Kidney capillary endothelial cell (primary cell): Measurements from ENCODE around the gene TNIP3.

ENCODE experiments used
- DNase-seq: peaks from one replicate; pipeline ENCODE4 v3.0.0-alpha.2; 2018; ENCODE audit warnings: low spot score

The TNIP3 gene

DNA sequence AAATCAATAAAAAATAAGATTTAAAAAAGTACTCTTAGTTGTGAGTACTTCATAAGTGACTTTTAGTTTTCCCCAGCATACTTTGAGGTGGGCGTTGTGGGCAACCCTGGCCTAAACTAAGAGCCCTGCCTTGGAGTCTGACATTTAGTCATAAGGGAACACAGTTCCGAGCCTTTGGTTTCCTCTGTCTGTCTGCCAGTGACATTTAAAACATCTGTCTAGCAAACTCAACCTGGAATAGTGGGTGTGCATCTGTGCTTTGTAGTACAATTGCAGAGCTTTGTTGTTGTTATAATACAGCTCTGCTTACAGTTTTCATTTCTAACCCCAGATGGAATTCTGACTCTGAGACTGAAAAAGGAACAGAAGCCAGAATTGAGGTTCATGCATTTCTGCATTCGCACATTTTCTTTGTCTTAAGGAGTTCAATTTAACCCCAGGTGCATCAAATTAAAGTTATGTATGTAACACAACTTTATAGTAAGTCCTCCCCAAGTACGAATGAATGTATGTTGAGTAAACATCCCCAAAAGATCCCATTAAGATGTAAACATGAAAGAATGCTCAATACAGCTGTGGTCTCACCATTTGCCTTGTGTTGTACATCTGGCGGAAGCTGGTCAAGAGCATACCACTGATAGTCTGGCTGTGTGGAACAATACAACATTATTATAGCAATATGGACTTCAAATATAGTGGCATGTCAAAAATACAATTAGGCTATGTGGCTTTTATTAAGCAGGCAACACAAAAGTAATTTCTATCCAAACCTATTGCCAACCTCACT lies 25.9 kb downstream of the TNIP3 start:
- no peak for DNase-seq

DNA sequence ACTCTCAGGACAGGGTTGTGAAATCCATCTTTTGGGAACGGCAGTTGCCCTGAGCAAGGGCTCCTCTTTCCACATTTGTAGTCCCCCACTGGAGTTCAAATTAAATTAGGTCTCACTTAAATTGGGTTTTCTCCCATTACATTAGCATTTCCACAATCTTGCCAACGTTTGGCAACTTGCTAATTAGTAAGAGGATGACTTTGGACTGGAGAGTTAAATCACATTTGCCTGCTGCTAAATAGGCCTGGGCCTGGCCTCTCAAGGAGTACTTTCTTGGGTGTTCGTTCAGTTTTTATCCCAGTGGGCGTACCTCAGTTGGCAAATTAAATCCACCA lies 33.8 kb downstream of the TNIP3 start:
- no peak for DNase-seq

DNA sequence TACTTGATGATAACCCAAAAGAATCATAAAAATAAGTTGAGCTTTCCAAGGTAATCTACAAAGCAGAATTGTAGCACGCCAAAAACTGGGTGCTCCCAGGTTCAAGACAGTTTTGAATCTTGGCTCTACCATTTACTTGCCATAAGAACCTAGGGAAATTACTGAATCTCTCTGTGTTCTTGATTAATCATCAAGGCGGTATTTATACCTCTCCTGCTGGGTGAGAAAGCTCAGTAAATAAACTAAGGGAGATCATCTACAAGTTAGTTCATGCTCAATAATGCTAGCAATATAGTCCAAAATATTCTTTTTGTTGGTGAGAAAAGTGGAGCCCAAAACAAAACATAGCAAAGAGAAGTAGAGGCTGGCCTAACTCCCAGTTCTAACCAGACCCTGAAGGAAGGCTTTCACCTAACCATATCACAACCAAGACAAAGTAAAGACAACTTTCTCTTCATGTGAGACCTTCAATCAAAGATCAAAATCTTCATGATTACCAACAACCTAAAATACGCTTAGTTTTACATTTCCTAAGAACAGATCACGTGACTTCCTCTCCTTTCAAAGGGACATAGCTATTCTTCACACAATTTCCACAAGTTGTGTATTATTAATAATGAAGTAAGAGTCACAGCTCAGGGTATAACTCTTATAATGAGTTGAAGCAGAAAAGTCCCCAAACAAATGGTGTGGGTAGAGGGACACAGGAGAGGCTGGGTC lies 34.4 kb downstream of the TNIP3 start:
- DNase-seq = no peak

DNA sequence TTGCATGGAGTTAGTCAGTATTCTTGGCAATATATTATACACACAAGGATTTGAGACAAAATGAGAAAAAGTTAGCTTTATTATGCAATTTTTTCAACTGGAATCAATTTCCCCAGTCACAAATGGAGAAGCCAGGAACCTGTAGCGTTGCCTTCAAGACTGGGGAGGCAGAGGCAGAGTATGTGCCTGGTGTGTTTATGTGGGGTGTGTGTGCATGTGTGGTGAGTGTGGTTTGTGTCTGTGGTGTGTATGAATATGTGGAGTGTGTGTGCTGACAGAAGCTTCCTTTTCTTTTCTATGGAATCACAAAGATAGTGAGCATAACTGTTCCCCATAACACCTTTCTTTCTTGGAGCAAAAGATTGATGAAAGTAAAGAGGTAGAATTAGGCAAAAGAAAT lies 37.0 kb downstream of the TNIP3 start:
- no peak for DNase-seq

DNA sequence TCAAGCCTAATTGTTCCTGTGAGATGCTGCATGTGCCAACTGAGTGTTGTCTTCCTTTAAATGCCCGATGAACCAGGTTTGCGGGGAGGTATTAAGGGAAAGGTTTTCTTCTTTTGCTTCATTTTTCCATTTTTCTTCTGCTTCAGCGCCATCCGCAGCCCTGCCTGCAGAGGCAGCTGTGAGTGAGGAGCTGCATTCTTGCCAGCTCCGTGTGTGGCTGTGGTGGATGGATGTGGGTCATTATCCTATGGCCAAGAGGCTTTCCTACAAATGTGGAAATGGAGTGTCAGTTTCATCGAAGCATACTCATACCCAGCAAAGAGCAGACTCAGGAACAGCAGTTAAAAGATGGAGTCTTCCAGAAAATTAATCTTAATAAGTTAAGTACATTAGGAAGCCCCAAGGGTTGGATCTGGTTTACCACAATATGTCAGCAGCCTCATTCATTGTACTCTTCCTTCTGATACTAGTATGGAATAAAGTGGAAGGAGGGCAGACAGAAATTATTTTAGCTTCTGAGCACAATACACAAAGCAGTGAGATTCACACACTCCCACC lies 37.6 kb downstream of the TNIP3 start:
- DNase-seq = no peak

DNA sequence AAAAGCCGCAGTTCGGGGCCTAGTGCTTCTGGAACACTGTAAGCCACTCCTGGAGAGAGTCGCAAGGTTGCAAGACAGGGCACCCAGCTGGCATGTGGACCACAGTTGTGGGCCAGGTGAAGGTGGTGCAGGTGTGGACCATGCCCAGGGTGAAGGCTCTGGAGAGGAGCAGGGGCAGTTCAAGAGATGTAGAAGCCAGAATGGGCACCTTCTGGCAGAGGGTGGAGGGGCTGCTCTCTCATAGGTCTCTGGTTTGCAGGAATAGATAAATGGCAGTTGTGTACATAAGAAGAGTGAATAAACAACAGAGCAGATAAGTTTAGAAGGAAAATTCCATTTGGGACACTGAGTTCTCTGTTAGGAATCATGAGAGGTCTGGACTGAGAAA lies 38.6 kb downstream of the TNIP3 start:
- DNase-seq = no peak

DNA sequence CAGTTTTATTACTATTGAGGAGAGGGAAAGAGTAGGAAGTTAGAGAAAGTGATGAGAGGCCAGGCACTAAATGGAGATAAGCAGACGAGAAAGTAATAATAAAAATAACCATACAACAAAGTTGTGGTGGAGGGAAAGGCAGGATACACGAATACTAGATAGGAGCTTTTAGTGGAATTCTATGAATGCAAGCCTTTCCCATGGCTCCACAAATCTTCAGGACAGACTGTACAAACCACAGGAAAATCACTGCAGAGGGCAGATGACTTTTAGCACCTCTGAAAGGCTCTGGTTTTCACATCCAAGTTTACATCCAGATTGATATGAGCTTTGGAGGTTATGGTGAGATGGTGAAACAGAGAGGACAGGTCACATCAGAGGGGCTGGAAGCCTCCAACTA lies 41.5 kb downstream of the TNIP3 start:
- DNase-seq = no peak

DNA sequence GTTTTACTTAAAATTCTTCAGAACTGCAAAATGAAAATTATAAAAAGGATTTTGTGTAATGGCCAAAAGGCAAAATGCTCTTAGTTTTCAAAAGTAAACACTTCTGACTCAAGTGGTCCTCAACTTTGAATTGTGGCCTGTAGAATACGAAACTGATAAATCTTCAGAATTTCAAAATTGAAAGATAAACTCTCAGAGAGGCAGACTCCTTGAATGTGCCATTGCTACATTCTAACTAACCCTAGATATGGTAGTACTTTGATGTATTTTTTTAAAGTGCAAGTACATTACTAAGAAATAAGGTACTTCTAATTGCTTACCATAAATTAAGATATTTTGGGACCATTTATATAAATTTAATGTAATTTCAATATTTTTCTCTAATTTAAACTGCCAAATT lies 44.4 kb downstream of the TNIP3 start:
- DNase-seq = no peak

DNA sequence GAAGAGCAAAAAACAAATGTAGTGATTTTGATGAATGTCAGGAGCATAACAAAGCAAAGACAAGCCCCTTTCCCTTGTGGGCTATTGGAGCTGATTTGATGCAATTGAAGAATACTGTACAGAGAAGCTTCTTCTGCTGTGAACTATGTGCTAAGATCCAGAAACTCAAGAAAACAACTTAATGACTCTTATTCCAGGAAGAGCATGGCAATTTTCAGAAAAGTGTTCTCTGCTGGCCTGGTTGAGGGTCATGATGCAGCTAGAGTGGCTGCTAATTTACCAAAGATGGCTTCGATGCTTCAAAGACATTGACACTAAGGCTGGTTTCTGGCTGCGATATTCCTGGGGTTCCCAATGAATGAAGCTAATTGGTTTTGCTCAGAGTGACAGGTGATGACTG lies 45.8 kb downstream of the TNIP3 start:
- DNase-seq = no peak

DNA sequence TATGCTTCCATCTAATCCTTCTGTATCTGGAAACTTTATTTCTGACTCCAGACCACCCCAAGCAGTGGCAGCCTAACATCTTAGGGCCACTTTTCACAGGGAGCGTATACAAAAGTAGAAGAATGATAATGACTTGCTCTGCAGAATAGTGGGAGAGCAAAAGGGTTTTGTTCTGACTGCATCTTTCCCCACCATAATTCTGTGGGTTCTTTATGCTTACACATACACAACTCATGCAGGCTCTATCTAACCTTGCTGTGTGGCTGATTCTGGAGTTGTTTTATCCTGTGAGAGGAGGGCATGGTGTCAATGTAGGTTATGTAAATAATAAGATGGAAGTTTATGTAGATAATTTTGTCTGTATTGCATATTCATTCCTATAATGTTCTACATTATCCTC lies 49.4 kb downstream of the TNIP3 start:
- DNase-seq = no peak

DNA sequence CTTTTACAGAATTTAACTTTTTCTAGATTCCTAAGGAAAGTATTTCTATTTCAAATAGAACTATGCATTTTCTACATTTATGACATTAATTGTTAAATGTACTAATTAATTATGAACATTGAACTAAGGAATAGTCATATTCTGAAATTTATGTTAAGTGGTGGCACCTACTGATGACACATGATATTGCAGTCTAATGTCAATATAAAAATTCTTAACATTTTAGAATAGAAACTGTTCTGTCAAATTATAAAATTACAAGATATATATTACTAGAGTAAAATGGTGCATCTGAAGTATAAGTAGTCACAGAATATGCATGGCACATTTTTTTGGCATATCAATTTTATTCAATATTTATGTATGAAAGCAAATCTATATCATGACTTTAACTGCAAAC lies 51.6 kb downstream of the TNIP3 start:
- DNase-seq = peak; percentile 18

DNA sequence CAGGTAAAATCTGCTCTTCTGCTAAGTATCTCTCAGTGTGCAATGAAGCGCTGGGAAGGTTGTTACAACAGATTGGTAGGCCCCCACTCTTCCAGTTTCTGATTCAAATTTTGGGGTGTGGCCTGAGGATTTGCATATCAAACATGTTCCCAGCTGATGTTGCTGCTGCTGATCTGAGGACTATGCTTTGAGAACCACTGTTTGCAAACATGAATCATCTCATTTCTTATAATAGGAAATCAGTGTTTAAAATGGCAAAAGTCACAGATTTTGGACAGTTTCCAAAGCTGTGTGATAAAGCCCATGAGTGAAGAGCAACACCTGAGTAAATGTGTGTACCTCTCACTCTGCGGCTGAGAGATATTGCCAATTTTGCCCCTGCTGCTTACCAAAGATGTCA lies 55.6 kb downstream of the TNIP3 start:
- DNase-seq = no peak

DNA sequence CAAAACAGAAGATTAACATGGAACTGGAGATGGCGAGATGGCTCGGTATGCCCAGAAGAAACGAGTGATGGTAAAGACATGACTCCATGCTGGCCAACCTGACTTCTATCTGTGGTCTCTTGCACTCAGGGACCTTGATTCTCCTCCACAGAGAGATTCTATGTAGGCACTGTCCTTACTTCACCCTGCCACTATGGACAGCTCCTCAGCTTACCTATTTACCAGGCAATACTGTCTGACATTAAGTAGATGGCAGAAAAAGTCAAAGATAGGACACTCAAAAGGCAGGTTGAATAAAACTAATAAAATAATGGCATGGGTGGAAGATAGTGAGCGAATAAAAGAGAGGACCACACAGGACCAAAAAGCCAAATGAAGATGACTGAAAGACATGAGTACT lies 56.6 kb downstream of the TNIP3 start:
- no peak for DNase-seq

DNA sequence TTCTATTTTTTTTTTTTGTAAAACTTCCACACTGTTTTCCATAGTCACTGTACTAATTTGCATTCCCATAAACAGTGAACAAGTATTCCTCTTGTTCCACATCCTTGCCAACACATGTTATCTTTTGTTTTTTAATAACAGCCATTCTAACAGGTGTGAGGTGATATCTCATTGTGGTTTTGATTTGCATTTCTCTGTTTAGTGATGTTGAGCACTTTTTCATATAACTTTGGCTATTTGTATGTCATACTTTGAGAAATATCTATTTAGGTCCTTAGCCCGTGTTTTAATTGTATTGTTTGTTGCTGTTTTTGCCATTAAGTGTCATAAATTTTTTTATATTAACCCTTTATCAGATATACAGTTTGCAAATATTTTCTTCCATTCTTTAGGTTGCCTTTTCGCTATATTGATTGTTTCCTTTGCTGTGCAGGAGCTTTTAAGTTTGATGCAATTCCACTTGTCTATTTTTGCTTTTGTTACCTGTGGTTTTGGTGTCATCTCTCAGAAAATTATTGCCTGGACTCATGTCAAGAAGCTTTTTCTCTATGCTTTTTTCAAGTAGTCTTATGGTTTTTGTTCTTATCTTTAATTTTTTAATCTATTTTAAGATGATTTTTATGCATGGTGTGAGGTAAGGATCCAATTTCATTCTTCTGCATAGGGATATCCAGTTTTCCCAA lies 63.9 kb downstream of the TNIP3 start:
- no peak for DNase-seq

DNA sequence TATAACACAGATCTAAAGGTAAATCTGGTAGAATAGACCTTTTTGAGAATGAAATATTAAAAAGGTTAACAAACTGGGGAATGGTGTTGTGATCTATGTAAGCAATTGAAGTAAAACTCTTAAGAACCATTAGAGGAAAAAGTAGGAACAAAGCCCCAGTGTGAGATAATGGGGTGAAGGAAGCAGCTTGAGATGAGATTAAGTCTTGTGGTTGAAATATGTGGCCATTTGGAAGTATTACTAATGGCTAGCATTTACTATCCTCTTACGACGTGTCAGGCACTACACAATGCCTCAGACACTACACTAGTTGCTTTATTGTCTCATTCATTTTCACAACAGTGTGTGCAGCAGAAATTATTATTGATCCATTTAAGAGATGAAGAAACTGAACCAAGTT lies 65.9 kb downstream of the TNIP3 start:
- DNase-seq = no peak

DNA sequence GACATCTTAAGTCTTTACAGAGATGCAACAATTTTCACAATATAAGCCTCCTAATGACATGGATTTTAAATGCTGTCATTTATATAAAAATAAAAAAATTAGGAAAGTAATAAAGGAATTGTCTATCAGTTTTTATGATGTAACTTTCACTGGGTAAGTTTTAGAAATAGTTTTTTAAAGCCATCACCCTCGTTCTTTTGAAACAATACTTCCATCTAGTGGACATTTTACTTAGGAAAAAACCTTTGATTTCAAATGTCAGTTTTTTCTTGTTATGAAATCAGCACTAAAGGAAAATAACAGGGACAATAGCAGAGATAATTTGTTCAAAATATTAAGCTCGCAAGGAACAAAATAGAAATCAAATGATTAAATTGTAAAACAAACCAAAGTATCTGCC lies 67.5 kb downstream of the TNIP3 start:
- DNase-seq = peak; percentile 36

DNA sequence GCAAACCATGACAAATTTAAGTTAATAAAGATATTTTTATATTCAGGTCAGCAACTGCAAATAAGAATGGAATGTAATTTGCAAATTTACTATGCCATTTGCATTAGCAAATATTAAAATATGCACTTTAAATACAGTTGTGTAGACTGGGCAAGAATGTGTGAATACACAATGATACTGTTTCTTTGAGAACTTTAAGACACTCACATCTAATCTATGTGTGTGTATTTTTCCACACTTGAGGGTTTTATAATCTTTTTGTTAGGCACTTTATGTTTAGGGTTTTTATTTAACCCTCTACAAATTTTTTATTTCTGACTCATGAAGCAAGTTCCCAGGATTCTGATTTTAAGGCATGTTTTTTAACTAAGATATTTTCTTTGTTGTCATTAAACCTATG lies 67.9 kb downstream of the TNIP3 start:
- no peak for DNase-seq

DNA sequence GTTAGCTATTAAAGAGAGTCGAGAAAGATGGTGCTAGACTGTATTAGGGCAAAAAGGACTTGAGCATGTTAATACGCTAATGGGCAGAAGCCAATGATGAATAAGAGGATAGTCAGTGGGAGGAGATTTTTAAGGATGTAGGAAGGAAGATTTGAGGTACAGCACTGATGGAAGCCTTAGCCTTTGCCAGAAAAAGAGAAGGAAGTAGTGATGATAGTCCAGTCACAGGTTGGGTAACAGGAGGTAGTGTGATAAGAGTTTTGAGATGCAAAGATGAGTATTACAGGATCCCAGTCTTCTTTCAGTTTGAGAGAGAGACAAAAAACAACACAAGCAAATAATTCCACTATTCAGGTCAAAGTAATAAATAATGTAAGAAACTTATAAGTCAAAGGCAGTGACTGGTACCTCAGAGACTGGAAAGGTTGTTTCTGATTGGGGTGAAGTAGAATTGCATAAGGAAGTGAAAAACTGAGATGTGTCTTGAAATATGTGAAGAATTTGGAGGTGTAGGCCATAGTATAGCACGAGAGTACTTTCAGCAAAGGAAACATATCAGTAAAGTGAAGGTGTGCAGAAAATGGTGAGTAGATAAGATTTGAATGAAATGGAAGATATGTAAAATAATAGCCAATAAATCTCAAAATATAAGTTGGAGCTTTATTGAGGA lies 69.7 kb downstream of the TNIP3 start:
- no peak for DNase-seq

DNA sequence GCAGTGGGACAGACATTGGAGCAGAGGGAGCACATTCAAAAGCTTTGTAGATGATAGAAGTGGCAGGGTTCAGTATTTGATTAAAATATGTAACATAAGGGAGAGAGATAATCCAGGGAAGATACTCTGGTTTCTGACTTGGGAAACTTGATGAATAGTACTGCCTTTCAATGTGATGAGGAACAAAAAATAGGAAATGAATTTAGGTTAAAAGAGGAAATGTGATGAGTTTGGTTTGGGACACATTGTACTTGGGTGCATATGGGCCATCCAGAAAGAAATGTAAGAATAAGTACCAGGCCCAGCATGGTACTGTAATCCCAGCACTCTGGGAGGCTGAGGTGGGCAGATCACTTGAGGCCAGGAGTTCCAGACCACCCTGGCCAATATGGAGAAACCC lies 70.9 kb downstream of the TNIP3 start:
- no peak for DNase-seq

DNA sequence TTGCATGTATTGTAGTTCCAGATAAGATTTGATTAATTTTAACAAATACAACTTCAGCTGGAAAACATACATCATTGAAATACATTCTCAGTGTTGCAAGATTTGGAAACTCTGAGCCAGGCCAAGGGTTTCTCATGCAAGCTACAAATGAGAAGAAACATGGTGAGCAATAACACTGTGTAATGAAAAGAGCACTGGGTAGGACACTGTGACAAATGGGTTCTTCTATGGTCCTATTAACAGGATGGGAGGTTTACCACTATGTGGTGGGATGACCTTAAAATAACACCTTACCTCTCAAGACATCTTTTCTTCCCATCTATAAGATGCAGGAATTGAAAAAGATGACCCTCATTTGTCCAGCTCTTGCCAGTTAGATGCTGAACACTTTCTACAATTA lies 72.2 kb downstream of the TNIP3 start:
- no peak for DNase-seq

DNA sequence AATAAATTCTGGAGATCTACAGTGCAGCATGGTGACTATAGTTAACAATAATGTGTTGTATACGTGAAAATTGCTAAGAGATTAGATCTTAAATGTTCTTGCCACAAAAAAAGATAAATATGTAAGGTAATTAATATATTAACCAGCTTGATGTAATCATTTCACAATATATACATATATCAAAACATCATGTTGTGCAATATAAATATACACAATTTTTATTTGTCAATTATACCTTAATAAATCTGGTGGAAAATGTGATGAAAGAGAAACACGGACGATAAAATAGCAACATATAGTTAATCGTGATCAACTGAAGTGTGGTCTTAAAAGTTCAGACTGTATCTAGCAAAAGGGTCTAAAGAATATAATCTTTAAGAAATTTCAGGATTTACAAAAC lies 75.3 kb downstream of the TNIP3 start:
- no peak for DNase-seq
